GM21423 (cell line): ENCODE results near the gene P4HTM.

Experiments
- ATAC-seq: cut with Tn5 transposase; IDR thresholded peaks from one replicate; pipeline ENCODE4 v1.9.1; 2021; ENCODE audit warnings: mild to moderate bottlenecking, moderate library complexity; ENCODE audit not compliant: unreplicated experiment

Gene P4HTM

GRCh38 chr3:48989796-48990635 is at the start of gene P4HTM:
Gene P4HTM (plus strand): TSS chr3:48990241. CDS start chr3:48990257, 16 bp downstream.
- ATAC-seq: peak; percentile 49

DNA sequence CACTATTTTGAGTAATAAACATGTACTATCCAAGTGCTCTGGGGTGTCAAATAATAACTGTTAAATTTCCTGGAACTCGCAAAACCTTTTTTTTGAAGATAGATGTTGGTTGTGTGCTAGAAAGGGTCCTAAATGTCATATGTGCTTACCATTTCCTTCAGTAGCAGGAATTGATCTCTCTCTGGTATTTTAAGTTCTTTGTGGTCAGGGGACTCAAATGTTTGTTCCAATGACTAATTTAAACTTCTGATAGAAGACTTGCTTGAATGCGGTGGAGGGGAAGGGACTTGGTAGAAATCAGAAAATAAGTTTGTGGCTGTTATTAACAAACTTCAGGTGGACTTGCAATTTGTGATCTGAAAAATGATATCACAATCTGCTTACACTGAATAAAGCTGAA is 44.6 kb upstream of the P4HTM start:
- no peak for ATAC-seq

GRCh38 chr3:48945891-48946549 is 44.0 kb upstream of the P4HTM start:
- ATAC-seq: no peak

DNA sequence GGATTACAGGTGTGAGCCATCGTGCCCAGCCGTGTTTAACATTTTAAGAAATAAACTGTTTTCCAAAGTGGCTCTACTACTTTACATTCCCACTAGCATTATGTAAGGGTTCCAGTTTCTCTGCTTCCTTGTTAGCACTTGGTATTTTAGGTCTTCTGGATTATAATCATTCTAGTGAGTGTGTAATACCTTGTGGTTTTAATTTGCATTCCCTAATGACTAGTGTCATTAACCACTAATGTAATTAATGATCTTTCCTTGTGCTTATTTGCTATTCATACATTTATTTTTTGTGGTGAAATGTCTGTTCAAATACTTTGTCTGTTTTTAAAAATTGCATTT is 40.7 kb upstream of the P4HTM start:
- no peak for ATAC-seq

- no peak for ATAC-seq
These were observed 40.0 kb upstream of the P4HTM start for GRCh38 chr3:48950051-48950450.

DNA sequence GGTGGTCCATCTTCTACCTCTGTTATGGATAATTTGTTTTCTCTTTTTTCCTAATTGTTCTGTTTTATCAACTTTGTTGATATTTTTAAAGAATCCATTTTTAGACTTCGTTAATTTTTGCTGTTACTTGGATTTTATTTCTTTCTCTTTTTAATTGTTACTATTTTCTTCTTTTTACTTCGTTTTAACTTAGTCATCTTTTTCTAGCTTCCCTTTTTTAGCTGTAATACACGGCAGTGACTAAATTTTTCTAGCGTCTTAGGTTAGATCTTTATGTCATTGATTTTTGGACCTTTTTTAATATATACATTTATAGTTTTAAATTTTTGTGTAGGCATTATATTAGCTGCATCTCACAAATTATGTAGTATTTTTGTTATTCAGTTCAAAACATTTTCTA is 38.3 kb upstream of the P4HTM start:
- no peak for ATAC-seq

GRCh38 chr3:48952510-48953118 is 37.4 kb upstream of the P4HTM start:
- no peak for ATAC-seq

GRCh38 chr3:48957006-48957705 is 32.9 kb upstream of the P4HTM start:
- no peak for ATAC-seq

- ATAC-seq: no peak
These were observed 29.1 kb upstream of the P4HTM start for GRCh38 chr3:48960841-48961413.

DNA sequence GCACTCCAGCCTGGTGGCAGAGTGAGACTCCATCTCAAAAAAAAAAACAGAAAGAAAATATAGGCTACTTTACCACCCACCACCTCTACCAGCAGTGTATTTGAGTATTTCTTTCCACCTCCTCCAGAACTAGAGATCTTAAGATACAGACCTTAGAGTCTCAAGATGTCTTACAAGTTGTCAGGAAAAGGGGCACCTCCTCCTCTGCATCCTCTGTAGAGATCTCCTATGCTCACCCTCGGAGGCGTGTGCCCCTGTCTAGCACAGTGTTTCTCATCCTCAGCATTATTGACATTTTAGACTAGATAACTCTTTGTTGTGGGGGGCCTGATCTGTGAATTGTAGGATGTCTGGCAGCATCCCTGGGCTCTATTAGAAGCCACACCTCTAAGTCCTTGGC is 27.7 kb upstream of the P4HTM start:
- ATAC-seq: no peak

GRCh38 chr3:48962939-48963338 is 27.1 kb upstream of the P4HTM start:
- no peak for ATAC-seq

GRCh38 chr3:48963591-48963990 is 26.4 kb upstream of the P4HTM start:
- no peak for ATAC-seq

GRCh38 chr3:48966367-48966766 is 23.7 kb upstream of the P4HTM start:
- no peak for ATAC-seq

DNA sequence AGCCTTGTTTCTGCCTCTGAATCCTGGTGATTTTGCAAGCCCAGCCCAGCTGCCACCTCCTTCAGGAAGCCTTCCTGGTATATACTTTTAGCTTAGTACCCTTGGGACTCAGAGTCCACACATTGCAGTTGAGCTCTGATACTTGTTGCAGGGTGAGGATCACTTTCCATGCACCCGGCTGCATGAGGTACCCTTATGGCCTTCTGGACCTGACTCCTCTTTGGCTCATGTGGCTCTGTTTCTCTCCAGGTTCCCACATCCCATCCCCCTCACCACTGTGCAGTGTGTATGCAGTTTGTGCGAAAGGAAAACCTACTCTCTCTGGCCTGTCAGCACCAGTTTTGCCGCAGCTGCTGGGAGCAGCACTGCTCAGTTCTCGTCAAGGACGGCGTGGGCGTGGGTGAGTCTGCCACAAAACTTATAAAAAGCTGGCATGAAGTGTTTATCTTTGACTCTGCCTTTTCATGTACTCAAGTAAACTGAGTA is 23.1 kb upstream of the P4HTM start:
- ATAC-seq: no peak

DNA sequence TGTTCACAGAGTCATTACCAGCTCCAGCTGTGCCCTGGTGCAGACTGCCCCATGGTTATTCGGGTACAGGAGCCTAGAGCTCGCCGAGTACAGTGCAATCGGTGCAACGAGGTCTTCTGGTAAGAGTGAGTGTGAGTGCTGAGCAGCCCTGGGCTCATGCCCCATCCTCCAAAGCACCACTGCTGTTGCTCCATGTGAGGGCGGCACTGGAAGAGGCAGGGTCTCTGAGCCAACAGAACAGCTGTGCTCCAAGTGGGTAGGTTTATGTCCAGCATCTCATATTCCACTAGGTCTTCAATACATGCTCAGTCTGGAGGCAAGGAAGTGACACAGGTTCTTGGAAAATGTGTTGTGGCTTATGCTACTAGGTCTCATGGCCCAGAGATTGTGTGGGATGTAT is 19.5 kb upstream of the P4HTM start:
- no peak for ATAC-seq

- ATAC-seq: no peak
These were observed 15.8 kb upstream of the P4HTM start for GRCh38 chr3:48974076-48974864.

- no peak for ATAC-seq
These were observed 10.6 kb upstream of the P4HTM start for GRCh38 chr3:48979451-48979850.

DNA sequence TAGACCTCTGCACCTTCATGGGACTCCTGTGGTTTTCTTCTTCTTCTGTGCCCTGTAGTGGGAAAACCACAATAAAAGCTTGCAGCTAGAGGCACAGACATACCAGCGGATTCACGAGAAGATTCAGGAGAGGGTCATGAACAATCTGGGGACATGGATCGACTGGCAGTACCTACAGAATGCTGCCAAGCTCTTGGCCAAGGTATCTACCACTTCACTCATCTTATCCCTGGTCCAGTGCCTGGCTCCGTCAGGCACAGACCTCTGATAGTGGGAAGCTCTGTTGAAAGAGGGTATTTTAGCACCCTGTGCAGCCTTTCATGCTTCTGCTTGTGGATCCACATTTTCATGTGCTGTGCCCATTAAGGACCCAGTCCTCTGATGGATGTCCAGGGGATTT is 9.7 kb upstream of the P4HTM start:
- no peak for ATAC-seq

DNA sequence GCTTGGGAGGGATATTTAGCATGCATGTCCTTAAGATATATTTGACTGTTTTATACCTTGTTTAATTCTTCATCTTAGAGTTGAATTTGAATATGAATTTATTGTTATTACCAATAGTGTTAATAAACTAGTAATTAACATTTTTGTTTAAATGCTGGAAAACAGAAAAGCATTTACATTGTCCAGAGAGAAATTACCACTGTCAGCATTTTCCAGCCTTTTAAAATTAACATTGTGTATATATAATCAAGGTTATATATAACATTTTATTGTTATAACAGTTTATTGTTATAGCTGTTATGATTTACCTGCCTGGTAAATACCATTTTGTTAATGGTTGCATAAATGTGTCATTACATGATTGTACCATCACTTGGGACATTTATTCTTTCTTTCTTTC is 8.0 kb upstream of the P4HTM start:
- ATAC-seq: no peak

- no peak for ATAC-seq
These were observed 7.4 kb upstream of the P4HTM start for GRCh38 chr3:48982686-48983085.
